ENCODE results near the gene ITGB1.

DNA sequence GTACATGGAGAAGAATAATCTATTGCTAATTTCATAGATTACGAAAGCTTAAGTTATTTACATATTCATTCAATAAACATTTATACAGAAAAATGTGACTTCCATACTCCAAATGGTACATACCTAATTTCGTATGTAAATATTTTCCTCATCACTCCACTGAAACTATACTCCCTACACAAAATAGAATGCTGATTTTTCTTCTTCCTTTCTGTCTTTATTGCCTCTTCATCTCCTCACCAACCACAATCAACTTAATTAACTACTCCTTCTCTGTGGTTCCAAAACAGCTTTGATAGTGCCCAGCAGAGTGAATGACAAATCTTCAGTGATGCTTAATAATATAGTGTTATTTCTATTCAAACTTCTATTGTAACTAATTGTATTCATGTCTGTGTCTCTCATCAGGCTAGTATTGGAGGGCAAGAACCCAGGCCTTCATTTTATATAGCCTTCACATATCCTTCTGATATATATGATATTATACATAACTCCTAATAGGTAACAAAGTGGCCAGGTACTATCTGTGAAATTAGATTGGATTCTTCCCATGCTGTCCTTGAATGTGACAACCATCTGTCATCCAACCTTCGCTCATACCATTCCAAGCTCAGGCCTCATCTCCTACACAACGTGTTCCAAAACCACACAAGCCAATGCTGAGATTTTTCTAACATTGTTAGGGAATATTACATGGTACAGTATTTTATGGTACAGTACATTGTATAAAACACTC lies 5.3 kb downstream of the ITGB1 start:
- TF ChIP-seq CTCF (conservative IDR thresholded peaks at IDR 0.05) = no peak
- TF ChIP-seq EZH2 (IDR thresholded peaks at IDR 0.05; ENCODE audit: low read depth) = no peak
